Chondrocyte (in vitro differentiated cells): ENCODE measurements around the gene SPATA19. TPM values are rescaled to one million over a fixed set of nuclear protein-coding genes. Genes with fewer than 3 reads are reported as not detected.
A peak's percentile ranks its signal among the peaks of the same experiment; 100 is the strongest.
"Not testable (repeated sequence)": the region's sequence is repeated elsewhere in the genome, so short reads cannot be mapped to it uniquely, and the experiment has no call there.

ENCODE experiments used
- DNase-seq: peaks from one replicate; pipeline ENCODE4 v3.0.0; 2021; ENCODE audit warnings: mixed read lengths, low spot score
- H3K27ac Mint-ChIP-seq: one replicate; pipeline ENCODE4 v1.8.0; 2021; ENCODE audit warnings: mild to moderate bottlenecking, moderate library complexity, mixed read lengths; ENCODE audit not compliant: unreplicated experiment
- H3K27me3 Mint-ChIP-seq: 2 replicates; pipeline ENCODE4 v1.8.0; 2021; ENCODE audit warnings: low read depth, mixed read lengths
- H3K36me3 Mint-ChIP-seq: 2 replicates; pipeline ENCODE4 v1.8.0; 2021; ENCODE audit warnings: low read depth, mixed read lengths
- H3K4me1 Mint-ChIP-seq: 2 replicates; pipeline ENCODE4 v1.8.0; 2021; ENCODE audit warnings: low read depth, mild to moderate bottlenecking, mixed read lengths
- H3K4me3 Mint-ChIP-seq: one replicate; pipeline ENCODE4 v1.8.0; 2021; ENCODE audit warnings: mild to moderate bottlenecking, moderate library complexity, mixed read lengths; ENCODE audit not compliant: unreplicated experiment
- H3K9me3 Mint-ChIP-seq: 2 replicates; pipeline ENCODE4 v1.8.0; 2021; ENCODE audit warnings: low read depth, mixed read lengths
- total RNA-seq: library from RNA; stranded (reverse); gene quantifications from 3 replicates; pipeline ENCODE4 v1.2.1, GENCODE V29; 2021
- TF ChIP-seq, protein P1 (sequence below): fragments of 200-600 bp; sonication (generic); IDR thresholded peaks from 2 replicates; pipeline ENCODE4 v1.5.0; 2021; ENCODE audit warnings: antibody characterized with exemption, mild to moderate bottlenecking, moderate library complexity

The SPATA19 gene
- total RNA-seq, 1 donor from 2014 or later, result not detected

DNA sequence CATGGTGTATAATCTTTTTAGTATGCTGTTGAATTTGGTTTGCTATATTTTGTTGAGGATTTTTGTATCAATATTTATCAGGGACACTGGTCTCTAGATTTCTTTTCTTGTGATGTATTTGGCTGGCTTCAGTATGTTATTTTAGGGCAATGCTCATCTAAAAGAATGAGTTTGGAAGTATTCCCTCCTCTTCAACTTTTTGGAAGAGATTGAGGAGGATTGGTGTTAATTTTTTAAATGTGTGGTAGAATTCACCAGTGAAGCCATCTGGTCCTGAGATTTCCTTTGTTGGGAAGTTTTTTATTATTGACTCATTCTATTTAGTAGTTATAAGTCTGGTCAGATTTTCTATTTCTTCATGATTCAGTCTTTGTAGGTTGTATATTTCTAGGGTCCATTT is 22.1 kb upstream of the SPATA19 start:
- TF ChIP-seq, protein P1, sequence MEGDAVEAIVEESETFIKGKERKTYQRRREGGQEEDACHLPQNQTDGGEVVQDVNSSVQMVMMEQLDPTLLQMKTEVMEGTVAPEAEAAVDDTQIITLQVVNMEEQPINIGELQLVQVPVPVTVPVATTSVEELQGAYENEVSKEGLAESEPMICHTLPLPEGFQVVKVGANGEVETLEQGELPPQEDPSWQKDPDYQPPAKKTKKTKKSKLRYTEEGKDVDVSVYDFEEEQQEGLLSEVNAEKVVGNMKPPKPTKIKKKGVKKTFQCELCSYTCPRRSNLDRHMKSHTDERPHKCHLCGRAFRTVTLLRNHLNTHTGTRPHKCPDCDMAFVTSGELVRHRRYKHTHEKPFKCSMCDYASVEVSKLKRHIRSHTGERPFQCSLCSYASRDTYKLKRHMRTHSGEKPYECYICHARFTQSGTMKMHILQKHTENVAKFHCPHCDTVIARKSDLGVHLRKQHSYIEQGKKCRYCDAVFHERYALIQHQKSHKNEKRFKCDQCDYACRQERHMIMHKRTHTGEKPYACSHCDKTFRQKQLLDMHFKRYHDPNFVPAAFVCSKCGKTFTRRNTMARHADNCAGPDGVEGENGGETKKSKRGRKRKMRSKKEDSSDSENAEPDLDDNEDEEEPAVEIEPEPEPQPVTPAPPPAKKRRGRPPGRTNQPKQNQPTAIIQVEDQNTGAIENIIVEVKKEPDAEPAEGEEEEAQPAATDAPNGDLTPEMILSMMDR, result no peak
- no peak overlapping the region for H3K4me3 Mint-ChIP-seq
- no peak for DNase-seq
- peaks cover 2% of the 10 kb centered on the region for H3K9me3 Mint-ChIP-seq
- H3K27me3 Mint-ChIP-seq, result peaks cover 5% of the 10 kb centered on the region
- H3K36me3 Mint-ChIP-seq, result no peaks in the 10 kb centered on the region
- no peak overlapping the region for H3K27ac Mint-ChIP-seq
- no peaks in the 10 kb centered on the region for H3K4me1 Mint-ChIP-seq

DNA sequence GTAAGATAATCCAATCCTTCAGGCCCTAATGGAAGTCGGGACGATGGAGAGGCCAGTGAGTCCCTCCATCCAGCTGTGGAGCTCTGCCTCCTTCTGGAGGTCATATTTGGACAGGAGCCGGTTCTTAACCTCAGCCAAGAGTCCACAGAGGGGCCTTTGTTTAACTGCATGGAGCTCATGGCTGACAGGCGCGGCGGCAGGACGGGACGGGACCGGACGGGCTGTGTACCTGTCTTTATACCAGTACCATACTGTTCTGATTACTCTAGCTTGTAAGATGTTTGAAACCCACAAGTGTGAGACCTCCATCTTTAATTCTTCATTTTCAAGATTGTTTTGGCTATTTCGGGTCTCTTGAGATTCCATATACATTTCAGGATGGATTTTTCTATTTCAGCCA is 20.2 kb upstream of the SPATA19 start:
- TF ChIP-seq, protein P1, result no peak
- no peak overlapping the region for H3K4me3 Mint-ChIP-seq
- H3K27ac Mint-ChIP-seq, result no peak overlapping the region
- DNase-seq, result no peak
- H3K27me3 Mint-ChIP-seq, result peaks cover 5% of the 10 kb centered on the region
- no peaks in the 10 kb centered on the region for H3K4me1 Mint-ChIP-seq
- peaks cover 2% of the 10 kb centered on the region for H3K9me3 Mint-ChIP-seq
- no peaks in the 10 kb centered on the region for H3K36me3 Mint-ChIP-seq

DNA sequence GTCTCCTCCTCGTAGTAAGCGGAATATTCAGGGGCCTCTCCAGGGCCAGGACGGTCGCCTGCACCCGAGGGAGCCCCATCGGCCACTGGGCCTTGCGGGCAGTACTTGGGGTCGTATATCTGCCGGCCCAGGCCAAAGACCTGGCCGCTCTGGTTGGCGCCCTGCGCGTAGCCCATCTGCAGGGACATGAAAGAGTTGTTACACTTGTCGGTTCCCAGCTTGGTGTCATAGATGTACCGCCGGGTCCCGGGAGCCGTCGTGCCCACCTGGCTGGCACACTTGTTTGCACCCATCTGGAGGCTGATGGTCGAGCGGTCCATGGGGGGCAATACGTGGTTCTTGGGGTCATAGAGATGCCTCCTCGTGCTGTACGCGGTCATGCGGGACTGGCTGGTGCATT is 19.4 kb upstream of the SPATA19 start:
- no peak for DNase-seq
- no peaks in the 10 kb centered on the region for H3K36me3 Mint-ChIP-seq
- H3K9me3 Mint-ChIP-seq, result peaks cover 2% of the 10 kb centered on the region
- H3K27me3 Mint-ChIP-seq, result peaks cover 7% of the 10 kb centered on the region
- TF ChIP-seq, protein P1, result no peak
- no peak overlapping the region for H3K27ac Mint-ChIP-seq
- H3K4me1 Mint-ChIP-seq, result no peaks in the 10 kb centered on the region
- no peak overlapping the region for H3K4me3 Mint-ChIP-seq

DNA sequence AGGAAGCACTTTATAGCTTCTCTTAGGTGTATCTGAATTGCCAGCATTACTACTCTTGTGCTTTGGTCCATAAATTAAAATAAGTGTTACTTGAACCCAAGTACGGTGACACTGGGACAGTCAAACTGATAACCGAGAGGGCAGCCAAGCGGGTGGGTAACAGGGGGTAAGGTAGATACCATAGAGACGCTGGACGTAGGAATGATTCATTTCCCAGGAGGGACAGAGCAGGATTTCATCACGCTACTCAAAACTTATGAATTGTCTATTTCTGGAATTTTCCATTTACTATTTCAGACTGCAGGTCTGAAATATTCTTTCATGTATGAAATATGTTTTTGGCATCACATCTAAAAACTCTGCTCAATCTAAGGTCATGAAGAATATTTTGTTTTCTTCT is 14.8 kb upstream of the SPATA19 start:
- H3K36me3 Mint-ChIP-seq, result no peaks in the 10 kb centered on the region

GRCh38 chr11:133854330-133854960 is 9.1 kb upstream of the SPATA19 start:
- Mint-ChIP-seq H3K27me3 (peaks cover 15% of the 10 kb centered on the region), H3K9me3 (peaks cover 12% of the 10 kb centered on the region), H3K4me3 (peak overlapping the region; percentile 23), H3K27ac (peak overlapping the region; percentile 60), H3K4me1 (peaks cover 11% of the 10 kb centered on the region)
- not testable (repeated sequence) for H3K36me3 Mint-ChIP-seq, DNase-seq

More for the DNA sequence above, 14.8 kb upstream of the SPATA19 start:
- DNase-seq, result no peak
- Mint-ChIP-seq H3K4me1 (no peaks in the 10 kb centered on the region), H3K27ac (no peak overlapping the region), H3K4me3 (no peak overlapping the region), H3K27me3 (peaks cover 12% of the 10 kb centered on the region), H3K9me3 (peaks cover 5% of the 10 kb centered on the region)
- TF ChIP-seq, protein P1, result no peak

DNA sequence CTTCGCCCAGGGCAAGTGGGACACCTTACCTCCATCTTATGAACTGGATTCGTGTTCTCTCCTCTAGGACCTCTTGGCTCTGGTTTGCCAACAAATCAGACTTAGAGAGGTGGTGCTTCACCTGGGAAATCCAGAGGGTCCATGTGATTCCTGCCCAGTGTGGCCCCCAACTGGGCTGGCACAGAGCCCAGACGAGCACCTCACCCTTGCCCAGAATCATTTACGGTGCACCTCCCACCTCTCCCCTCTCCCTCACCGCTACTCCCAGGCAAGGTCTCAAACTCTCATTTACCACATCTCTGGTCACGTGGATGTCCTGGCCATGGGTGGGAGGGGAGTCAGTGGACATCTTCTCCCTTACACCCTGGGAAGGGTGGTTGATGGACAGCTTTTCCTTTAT is 1.1 kb downstream of the SPATA19 start:
- H3K4me1 Mint-ChIP-seq, result no peaks in the 10 kb centered on the region
- peaks cover 19% of the 10 kb centered on the region for H3K27me3 Mint-ChIP-seq
- H3K27ac Mint-ChIP-seq, result no peak overlapping the region
- DNase-seq, result no peak
- no peaks in the 10 kb centered on the region for H3K36me3 Mint-ChIP-seq
- TF ChIP-seq, protein P1, result no peak
- H3K4me3 Mint-ChIP-seq, result no peak overlapping the region
- peaks cover 14% of the 10 kb centered on the region for H3K9me3 Mint-ChIP-seq
